Mucosa of gallbladder (tissue), 1 donor: ENCODE data around the gene PARVG. TPM values are rescaled to one million over a fixed set of nuclear protein-coding genes. Genes with fewer than 3 reads are reported as not detected.
A peak's percentile ranks its signal among the peaks of the same experiment; 100 is the strongest.

Source experiments
- DNase-seq: peaks from one replicate; pipeline ENCODE4 v3.0.0-alpha.2; 2020; ENCODE audit warnings: low spot score
- total RNA-seq: library from RNA; stranded (reverse); gene quantifications from one replicate; pipeline ENCODE4 v1.2.1, GENCODE V29; 2021
- donor health status: DM: no; HTN: no; CAD: no.

The PARVG gene
- total RNA-seq, 1 donor from 2014 or later, result 23.3 TPM

DNA sequence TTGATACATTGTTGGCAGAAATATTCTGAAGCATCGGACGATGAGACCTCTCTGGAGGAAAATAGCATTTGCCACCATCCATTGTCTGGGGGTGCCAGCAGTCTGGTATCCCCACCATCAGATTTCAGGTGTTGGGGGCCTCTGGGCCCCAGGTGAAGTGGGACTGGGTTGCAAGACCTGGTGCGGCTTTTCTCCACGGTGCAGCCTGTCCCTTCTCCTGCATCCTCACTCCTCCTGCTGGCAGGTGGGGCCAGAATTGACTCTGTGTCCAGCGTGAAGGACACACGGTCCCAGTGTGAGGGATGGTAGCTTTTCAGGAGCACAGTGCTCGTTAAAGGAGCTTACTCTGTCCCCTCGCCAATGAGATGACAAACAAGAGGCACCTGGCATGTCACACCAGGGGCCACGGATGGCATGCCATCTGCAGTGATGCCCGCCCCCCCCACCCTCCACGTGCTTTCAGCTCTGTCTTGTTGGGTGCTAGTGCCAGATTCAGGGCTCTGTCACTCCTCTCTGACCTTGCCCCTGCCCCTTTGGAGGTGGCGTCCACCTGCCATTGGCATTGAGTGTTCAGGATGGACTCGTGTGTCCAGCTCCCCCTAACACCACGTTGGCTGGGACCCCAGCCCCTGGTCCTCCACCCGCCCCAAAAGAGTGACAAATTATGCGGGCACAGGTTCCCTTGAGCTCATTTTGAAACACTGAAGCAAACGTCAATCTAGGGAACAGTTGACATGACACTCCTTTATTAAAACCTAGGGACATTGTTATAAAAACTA is 62.4 kb downstream of the PARVG start:
- DNase-seq, result peak; percentile 3

DNA sequence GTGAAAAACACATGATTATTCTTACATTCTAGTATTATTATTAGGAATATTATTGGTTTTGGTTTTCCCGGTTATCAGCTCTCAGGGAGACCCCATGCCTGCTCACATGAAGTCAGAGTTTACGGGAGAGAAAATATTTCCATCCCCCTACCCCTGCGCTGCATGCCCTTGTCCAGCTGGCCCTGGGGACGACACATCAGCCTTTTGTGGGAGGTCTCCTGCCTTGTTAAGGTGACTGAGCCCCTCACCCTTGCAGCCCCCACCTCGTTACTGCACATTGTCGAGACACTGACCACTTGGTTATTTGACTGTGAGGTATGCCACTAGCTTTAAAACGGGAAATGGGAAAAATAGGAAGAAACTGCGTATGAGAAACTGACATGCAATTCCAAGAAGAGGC is 63.0 kb downstream of the PARVG start:
- no peak for DNase-seq

DNA sequence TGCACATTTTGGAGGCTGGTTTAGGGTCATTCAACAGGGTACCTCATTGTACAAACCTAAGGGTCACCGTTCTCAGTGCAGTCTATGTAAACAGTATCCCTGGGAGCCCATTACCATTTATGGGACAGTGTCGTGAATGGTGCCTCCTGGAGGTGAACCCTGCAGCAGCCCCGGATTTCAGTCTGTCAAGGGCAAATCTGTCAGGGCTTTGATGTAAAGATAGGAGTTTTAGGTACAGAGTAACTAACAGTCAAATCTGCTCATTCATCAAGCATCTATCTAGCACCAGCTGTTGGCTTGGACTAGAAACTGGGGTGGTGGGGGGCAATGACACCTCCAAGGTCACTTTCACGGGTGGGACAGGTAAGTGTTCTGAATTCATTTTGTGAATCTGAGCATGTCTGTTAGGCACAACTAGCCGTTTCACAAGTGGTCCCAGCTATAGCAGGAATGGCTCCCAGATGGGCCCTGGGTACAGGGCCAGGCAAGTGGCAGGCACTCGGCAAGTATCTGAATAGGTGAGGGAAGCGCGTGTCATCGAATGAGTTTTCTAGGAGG is 63.6 kb downstream of the PARVG start:
- peak; percentile 3 for DNase-seq

DNA sequence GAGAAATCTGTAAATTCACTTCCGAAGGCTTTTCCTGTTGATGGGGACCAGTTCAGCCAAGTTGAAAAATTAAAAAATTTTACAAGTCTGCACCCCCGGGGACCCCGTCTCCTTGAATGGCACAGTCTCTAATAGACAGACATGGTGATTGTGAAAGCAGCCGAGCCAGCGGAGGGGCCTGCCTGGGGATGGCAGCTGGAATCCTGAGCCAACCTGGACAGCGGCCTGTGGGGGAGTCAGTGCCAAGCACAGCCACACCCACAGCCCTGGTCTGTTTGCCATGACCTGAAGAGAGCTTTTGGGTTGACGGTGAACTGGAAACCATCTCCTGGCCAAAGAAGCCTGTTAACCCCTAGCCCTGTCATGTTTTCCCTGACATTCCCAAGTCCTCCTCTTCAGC is 64.7 kb downstream of the PARVG start:
- peak; percentile 7 for DNase-seq

DNA sequence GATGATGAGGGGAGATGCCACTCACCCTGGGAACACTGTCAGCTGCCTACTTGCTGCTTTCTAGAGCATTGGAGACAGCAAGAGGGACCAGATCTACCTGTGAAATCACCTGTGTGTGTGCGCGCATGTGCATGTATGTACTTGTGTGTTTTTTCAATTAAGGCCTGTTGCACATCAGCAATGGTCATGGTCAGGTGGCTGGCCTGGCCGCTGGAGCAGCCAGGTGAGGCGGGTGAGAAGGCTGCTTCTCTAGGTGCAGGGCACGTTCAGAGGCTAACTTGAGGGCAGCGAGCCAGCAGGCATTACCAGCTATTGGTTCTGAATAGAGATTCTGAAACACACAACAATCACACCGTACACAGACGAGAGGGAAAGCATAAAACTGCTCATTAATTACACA is 65.1 kb downstream of the PARVG start:
- DNase-seq, result peak; percentile 5

DNA sequence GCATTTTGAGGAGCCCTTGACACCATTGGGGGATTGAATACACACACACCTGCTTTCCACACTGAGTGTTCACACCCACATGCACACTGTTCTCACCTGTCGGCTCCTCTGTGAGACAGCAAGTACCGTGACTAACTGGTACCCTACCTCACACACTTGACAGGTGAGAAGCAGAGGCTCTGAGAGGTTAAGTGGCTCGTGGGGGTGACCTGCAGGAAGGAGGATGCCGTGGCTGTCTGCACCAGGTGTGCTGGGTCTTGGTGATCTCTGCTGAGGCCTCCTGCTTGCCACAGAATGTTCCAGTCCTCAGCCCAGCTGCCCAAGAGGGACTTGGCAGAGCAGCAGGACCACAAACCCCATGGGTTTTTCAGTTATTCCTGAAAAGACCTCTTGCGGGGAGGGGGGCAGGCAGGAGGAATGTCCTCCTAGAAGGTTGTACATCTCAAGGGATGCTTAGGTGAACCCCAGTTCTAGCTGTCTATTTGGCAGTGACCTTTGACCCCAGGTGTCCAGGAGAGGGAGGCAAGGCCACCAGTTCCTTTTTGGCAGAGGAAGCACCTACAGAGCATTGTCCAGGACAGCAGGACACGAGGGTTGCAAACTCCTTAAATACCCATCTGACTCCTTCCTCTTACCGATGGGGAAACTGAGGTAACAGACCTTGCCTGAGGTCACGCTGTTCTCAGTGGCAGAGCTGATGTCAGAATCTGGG is 66.0 kb downstream of the PARVG start:
- no peak for DNase-seq

DNA sequence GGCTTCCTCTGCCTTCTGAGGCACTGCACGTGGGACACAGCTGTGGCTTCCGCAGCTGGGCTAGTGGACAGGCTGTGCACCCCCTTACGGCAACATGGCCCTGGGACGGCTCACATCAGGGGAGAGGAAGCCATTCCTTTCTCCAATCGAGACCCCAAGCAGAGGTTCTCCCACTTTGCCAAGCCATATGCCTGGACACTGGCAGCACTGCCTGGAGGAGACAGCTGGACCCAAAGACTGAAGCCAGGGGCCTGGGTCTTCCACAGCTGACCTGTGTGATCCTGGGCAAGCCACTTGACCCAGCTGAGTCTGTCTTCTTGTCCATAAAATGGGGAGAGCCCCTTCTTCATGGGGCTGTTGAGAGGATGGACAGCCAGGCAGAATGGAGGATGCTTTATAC is 66.6 kb downstream of the PARVG start:
- DNase-seq, result peak; percentile 4

DNA sequence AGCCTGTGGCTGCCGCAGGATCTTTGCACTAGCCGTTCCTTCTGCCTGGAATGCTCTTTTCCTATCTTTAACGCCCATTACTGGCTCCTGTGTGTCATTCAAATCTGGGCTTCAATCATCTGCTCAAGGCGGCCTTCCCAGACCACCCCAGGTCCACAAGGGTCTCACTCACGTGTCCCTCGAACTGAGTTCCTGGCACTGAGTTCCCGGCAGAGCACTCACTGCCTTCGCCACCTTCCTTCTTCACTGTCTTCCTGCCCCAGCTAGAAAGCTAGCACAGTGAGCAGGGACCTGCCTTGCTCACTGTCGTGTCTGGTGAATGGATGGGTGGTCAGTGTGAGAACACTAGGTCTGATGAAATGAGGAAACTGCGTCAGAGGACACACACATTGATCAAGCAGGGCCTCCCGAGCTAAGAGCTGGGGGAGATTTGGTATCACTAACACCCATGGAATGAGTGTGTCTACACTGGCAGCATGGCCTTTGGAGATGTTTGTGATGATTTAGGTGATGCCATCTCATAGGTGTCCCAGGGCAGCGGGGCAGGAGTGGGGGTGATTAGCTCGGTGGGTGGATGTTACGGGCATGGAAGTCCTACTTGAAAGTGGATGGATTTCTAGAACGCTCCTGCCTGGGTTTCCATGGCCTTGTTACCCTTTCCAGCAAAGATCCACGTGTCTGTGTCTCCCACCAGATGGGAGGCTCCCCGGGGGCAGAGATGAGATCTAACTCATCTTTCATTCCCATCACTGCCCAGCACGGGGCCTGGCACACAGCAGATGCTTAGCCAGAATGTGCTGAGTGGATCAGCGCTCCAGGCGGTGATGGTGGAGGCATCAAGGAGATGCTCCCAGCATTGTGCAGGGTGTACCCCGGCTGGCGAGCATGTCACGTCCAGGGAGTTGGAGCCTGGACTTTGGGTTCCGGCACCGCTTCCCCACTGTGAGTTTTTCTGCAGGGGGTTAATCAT is 67.5 kb downstream of the PARVG start:
- no peak for DNase-seq

DNA sequence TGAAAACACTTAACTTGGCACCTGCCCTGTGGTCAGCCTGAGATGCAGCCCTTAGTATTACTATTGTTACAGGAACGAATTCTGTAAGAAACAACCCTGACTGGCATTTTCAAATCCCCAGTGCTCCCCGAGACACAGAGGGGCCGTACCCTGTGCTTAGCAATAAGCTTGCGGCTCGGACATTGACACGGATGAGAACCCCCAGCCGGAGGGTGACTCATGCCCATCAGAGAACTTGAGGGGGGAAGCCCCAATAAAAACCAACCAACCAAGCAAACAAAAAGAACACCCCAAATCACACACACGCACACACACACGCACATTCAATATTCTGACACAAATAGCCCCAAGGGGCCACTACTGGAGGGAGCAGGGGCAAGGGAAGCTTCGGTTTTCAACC is 68.2 kb downstream of the PARVG start:
- peak; percentile 4 for DNase-seq

DNA sequence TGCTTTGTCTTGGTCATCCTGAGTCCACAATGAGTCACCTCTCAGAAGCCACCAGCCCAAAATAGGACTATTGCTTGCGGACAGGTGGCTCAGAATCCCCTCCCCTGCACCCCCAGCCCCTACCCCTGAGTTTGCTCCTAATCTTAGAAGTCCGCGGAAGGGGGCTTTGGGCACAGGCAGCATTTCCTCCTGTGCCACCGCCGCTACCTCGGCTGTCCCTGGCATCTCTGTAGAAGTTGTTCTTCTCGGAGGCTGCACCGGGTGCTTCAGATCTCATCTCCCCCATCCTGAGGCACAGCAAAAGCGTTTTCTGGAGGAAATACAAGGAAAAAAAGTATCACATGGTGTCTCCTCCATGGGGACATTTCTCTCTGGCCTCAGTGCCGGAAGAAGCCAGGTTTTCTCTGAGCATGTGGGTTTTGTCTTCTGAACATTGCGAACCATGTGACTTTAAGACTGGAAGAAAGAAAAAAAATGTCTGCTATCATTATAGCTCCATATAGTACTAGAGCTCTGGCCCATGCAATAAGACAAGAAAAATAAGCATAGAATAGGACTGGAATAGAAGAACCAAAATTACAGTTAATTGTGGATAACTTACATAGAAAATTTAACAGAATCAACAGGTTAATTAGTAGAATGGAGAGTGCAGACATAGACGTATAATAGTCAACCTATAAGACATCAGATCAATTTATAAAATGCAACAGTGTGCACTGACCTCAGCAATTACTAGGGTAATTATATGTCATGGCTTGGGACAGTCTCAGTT is 68.8 kb downstream of the PARVG start:
- DNase-seq, result peak; percentile 6

DNA sequence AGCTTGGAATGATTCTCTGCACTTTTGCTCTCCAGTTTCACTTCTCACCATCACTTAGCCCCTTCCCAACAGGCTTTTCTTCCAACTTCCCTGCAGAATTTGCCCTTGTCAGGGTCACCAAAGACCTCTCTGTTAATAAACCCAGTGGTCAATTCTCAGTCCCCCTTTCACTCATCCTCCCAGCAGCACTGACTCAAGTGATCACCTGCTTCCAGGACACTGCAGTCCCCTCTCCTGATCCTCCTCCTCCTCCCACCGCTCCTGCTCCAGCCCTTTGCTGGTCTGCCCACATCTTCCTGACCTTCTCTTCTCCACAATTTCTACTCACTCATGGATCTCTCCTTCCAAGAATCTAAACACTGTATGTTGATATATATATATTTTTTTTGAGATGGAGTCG is 74.1 kb downstream of the PARVG start:
- no peak for DNase-seq

DNA sequence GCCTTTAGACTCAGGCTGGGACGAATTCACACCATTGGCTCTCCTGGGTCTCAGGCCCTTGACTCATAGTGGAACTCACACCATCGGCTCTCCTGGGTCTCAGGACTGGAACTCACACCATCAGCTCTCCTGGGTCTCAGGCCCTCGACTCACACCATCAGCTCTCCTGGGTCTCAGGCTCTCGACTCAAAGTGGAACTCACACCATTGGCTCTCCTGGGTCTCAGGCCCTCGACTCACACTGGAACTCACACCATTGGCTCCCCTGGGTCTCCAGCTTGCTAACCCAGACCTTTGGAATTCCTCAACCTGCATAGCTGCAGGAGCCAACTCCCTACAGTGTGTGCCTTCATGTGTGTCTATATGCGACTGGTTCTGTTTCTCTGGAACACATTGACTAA is 75.4 kb downstream of the PARVG start:
- DNase-seq, result no peak

DNA sequence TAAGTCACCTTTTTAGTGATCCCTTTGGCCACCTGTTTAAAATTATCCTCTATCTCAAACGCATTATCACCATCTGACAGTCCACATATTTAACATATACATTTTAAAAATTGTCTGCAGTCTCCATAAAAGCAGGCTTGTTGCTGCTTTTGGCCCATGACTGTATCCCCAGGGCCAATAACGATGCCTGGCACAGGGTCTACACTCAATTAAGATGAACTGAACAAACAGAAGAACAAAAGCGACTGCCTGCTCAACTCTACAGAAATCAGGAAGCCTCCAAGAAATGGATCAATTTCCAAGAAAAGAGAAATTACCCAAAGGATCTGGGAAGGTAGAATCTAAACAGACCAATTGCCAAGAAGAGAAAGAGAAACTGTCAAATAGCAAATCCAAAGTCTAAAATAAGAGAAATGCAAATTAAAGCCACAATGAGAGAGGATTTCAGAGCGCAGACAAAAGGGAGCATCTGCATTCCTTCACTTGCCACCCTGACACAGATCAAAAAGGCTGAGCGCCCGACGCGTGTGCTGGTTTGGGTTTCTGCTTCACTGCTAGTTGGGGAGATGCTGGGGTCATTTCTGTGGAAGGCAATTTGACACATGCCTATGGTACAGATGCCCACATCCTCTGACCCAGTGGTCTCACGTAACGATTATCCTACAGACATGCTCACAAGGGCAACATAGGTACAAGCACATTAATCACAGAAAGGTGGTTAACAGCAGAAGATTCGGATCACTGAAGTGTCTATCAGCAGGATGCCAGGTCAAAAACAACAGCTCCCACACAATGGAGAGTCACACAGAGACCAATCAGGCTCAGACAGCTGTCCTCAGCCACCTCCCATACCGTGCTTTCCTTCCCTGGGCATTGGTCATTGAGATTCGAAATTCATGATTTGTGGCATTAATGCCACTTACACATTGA is 76.1 kb downstream of the PARVG start:
- DNase-seq, result no peak

Other genes with a start within 250 kb of the PARVG start
- 51.8 TPM for gene SAMM50, start 225.5 kb upstream of the PARVG start, total RNA-seq
- 16.5 TPM for gene PARVB, start 156.6 kb upstream of the PARVG start, total RNA-seq
- 3.8 TPM for gene SHISAL1, start 132.0 kb downstream of the PARVG start, total RNA-seq